GM21423 (cell line): Measurements from ENCODE around the gene TMPRSS13.
"Not testable (repeated sequence)": the region's sequence is repeated elsewhere in the genome, so short reads cannot be mapped to it uniquely, and the experiment has no call there.

ENCODE experiments used
- ATAC-seq: cut with Tn5 transposase; IDR thresholded peaks from one replicate; pipeline ENCODE4 v1.9.1; 2021; ENCODE audit warnings: mild to moderate bottlenecking, moderate library complexity; ENCODE audit not compliant: unreplicated experiment

The TMPRSS13 gene

GRCh38 chr11:117875382-117876058 is 53.7 kb downstream of the TMPRSS13 start:
- no peak for ATAC-seq

GRCh38 chr11:117874910-117875381 is 54.3 kb downstream of the TMPRSS13 start:
- no peak for ATAC-seq

GRCh38 chr11:117874253-117874909 is 54.8 kb downstream of the TMPRSS13 start:
- no peak for ATAC-seq

- no peak for ATAC-seq
Measured at GRCh38 chr11:117873828-117874125, 55.4 kb downstream of the TMPRSS13 start.

GRCh38 chr11:117872975-117873827 is 56.0 kb downstream of the TMPRSS13 start:
- ATAC-seq, result no peak

GRCh38 chr11:117872420-117872961 is 56.7 kb downstream of the TMPRSS13 start:
- no peak for ATAC-seq

GRCh38 chr11:117871784-117872183 is 57.4 kb downstream of the TMPRSS13 start:
- no peak for ATAC-seq

GRCh38 chr11:117871160-117871559 is 58.0 kb downstream of the TMPRSS13 start:
- ATAC-seq, result no peak

- no peak for ATAC-seq
Measured at GRCh38 chr11:117870103-117870952, 58.9 kb downstream of the TMPRSS13 start.

GRCh38 chr11:117869604-117870003 is 59.6 kb downstream of the TMPRSS13 start:
- no peak for ATAC-seq

GRCh38 chr11:117868815-117869561 is 60.2 kb downstream of the TMPRSS13 start:
- no peak for ATAC-seq

GRCh38 chr11:117868088-117868487 is 61.1 kb downstream of the TMPRSS13 start:
- ATAC-seq, result no peak

- ATAC-seq, result no peak
Measured at GRCh38 chr11:117866526-117866925, 62.7 kb downstream of the TMPRSS13 start.

- ATAC-seq, result not testable (repeated sequence)
Measured at GRCh38 chr11:117865546-117865945, 63.7 kb downstream of the TMPRSS13 start.

- no peak for ATAC-seq
Measured at GRCh38 chr11:117863383-117863782, 65.8 kb downstream of the TMPRSS13 start.

- no peak for ATAC-seq
Measured at GRCh38 chr11:117862753-117863152, 66.4 kb downstream of the TMPRSS13 start.

GRCh38 chr11:117862019-117862725 is 67.0 kb downstream of the TMPRSS13 start:
- ATAC-seq, result no peak

- no peak for ATAC-seq
Measured at GRCh38 chr11:117861151-117862018, 67.8 kb downstream of the TMPRSS13 start.
